Liver (tissue), 9 donors: Measurements from ENCODE around the gene ST3GAL2. TPM values are rescaled to one million over a fixed set of nuclear protein-coding genes. Genes with fewer than 3 reads are reported as not detected.
A peak's percentile ranks its signal among the peaks of the same experiment; 100 is the strongest.
"Not testable (repeated sequence)": the region's sequence is repeated elsewhere in the genome, so short reads cannot be mapped to it uniquely, and the experiment has no call there.

ENCODE experiments used
- DNase-seq: peaks from one replicate; pipeline ENCODE4 v3.0.0-alpha.2; 2017; ENCODE audit warnings: low spot score
- H3K27ac ChIP-seq, 2 donors: one replicate each; pipeline ENCODE4 v1.7.0; 2013; ENCODE audit warnings: inconsistent platforms in 2 of 2, low read length in 2 of 2, control low read depth in 1 of 2, low read depth in 1 of 2, mild to moderate bottlenecking in 1 of 2
- H3K27me3 ChIP-seq, 4 donors: one replicate each; pipeline versions ENCODE4 v1.6.1 to v1.7.0; 2013; ENCODE audit warnings: low read length in 3 of 4, inconsistent platforms in 1 of 4, mild to moderate bottlenecking in 1 of 4, moderate library complexity in 1 of 4; ENCODE audit not compliant: control insufficient read depth in 4 of 4, insufficient read depth in 4 of 4
- H3K36me3 ChIP-seq, 4 donors: one replicate each; pipeline versions ENCODE4 v1.6.1 to v1.7.0; 2013; ENCODE audit warnings: low read length in 3 of 4, mild to moderate bottlenecking in 3 of 4, low read depth in 1 of 4, moderate library complexity in 1 of 4; ENCODE audit not compliant: control insufficient read depth in 4 of 4, insufficient read depth in 3 of 4
- H3K4me1 ChIP-seq, 4 donors: one replicate each; pipeline versions ENCODE4 v1.6.1 to v1.7.0; 2013; ENCODE audit warnings: low read length in 3 of 4, mild to moderate bottlenecking in 3 of 4, moderate library complexity in 1 of 4; ENCODE audit not compliant: control insufficient read depth in 4 of 4, insufficient read depth in 4 of 4
- H3K4me3 ChIP-seq, 3 donors: one replicate each; pipeline versions ENCODE4 v1.6.1 to v1.7.0; 2013; ENCODE audit warnings: low read length in 3 of 3, control low read depth in 1 of 3, low read depth in 1 of 3, mild to moderate bottlenecking in 1 of 3
- H3K9ac ChIP-seq, 2 donors: one replicate each; pipeline ENCODE4 v1.7.0; 2013; ENCODE audit warnings: low read length in 2 of 2, mild to moderate bottlenecking in 2 of 2, moderate library complexity in 2 of 2, control low read depth in 1 of 2, low read depth in 1 of 2
- H3K9me3 ChIP-seq, 4 donors: one replicate each; pipeline versions ENCODE4 v1.6.1 to v1.7.0; 2013; ENCODE audit warnings: low read length in 3 of 4; ENCODE audit not compliant: control insufficient read depth in 4 of 4
- ATF3 ChIP-seq: IDR thresholded peaks from 2 replicates; pipeline ENCODE4 v1.6.1; 2016; ENCODE audit warnings: antibody characterized with exemption
- CTCF ChIP-seq: fragments of 150-350 bp; IDR thresholded peaks from 2 replicates; pipeline ENCODE4 v1.5.1; 2017; ENCODE audit warnings: improper control_type of control experiment, low read depth, low read length; ENCODE audit not compliant: missing input control
- EGR1 ChIP-seq, 2 donors: IDR thresholded peaks; 2 replicates each; pipeline ENCODE4 v1.6.1; 2016 to 2018; ENCODE audit warnings: antibody characterized with exemption in 2 of 2, low read depth in 2 of 2
- FOXA1 ChIP-seq: IDR thresholded peaks from 2 replicates; pipeline ENCODE4 v1.6.1; 2016; ENCODE audit warnings: antibody characterized with exemption
- GABPA ChIP-seq, 2 donors: IDR thresholded peaks in 1 of 2; conservative IDR thresholded peaks in 1 of 2; 2 replicates each; pipeline ENCODE4 v1.6.1; 2016; ENCODE audit warnings: antibody characterized with exemption in 2 of 2, mild to moderate bottlenecking in 1 of 2, moderate library complexity in 1 of 2
- HNF4A ChIP-seq, 2 donors: conservative IDR thresholded peaks; 2 replicates each; pipeline ENCODE4 v1.6.1; 2016; ENCODE audit warnings: antibody characterized with exemption in 2 of 2, mild to moderate bottlenecking in 2 of 2
- HNF4G ChIP-seq: IDR thresholded peaks from 2 replicates; pipeline ENCODE4 v1.6.1; 2016; ENCODE audit warnings: antibody characterized with exemption
- JUND ChIP-seq, 2 donors: IDR thresholded peaks; 2 replicates each; pipeline ENCODE4 v1.6.1; 2016; ENCODE audit warnings: antibody characterized with exemption in 2 of 2
- NR2F2 ChIP-seq: IDR thresholded peaks from 2 replicates; pipeline ENCODE4 v1.6.1; 2016; ENCODE audit warnings: antibody characterized with exemption
- RAD21 ChIP-seq, 2 donors: IDR thresholded peaks; 2 replicates each; pipeline ENCODE4 v1.6.1; 2016; ENCODE audit warnings: antibody characterized with exemption in 2 of 2, mild to moderate bottlenecking in 2 of 2
- RXRA ChIP-seq, 2 donors: IDR thresholded peaks; 2 replicates each; pipeline ENCODE4 v1.6.1; 2017 to 2018; ENCODE audit warnings: antibody characterized with exemption in 2 of 2, mild to moderate bottlenecking in 1 of 2
- TAF1 ChIP-seq: conservative IDR thresholded peaks from 2 replicates; pipeline ENCODE4 v1.6.1; 2016; ENCODE audit warnings: antibody characterized with exemption, mild to moderate bottlenecking
- YY1 ChIP-seq: IDR thresholded peaks from 2 replicates; pipeline ENCODE4 v1.6.1; 2016; ENCODE audit warnings: antibody characterized with exemption, mild to moderate bottlenecking
- ZBTB33 ChIP-seq: IDR thresholded peaks from 2 replicates; pipeline ENCODE4 v1.6.1; 2016; ENCODE audit warnings: antibody characterized with exemption
- WGBS: extraction: QIAGEN DNeasy Blood & Tissue Kit; methylation state at CpG from one replicate; pipeline ENCODE4 v1.1.7; 2013; 5-methylcytosine and 5-hydroxymethylcytosine counted together
- polyA plus RNA-seq, 2 donors: library from polyadenylated mRNA; stranded (reverse) in 1 of 2; unstranded in 1 of 2; fragments of 200-250 nt in 1 of 2; fragments of >200 nt in 1 of 2; fragmentation: Nextera tagmentation in 1 of 2; extraction: Ambion mirVana in 1 of 2; gene quantifications; one replicate each; pipeline versions ENCODE4 v1.2.1 to v1.2.3, GENCODE V29; 2013 to 2015
- total RNA-seq, 2 donors: library from RNA; depleted of rRNA; stranded (reverse); fragments of >200 nt; gene quantifications; one replicate each; pipeline ENCODE4 v1.2.3, GENCODE V29; 2014
- donor health status: healthy.
- donor health status: healthy.
- donor health status: healthy.
- donor health status: healthy.
- donor health status: healthy.

The ST3GAL2 gene
- total and polyA plus RNA-seq, 4 donors, result 3.9 to 53.1 (median 12.9) TPM

- Histone ChIP-seq H3K36me3 (no peaks in the 10 kb centered on the region), H3K9me3 (no peaks in the 10 kb centered on the region), H3K4me3 (no peak overlapping the region), H3K27me3 (no peaks in the 10 kb centered on the region), H3K9ac (no peak overlapping the region), H3K4me1 (peaks cover 0 to 12% (median 8%) of the 10 kb centered on the region in 4 donors), H3K27ac (no peak overlapping the region)
- 86% methylated on average over 8 of the region's 8 CpGs for WGBS
- TF ChIP-seq ZBTB33, result no peak
- DNase-seq, result no peak
Observed at GRCh38 chr16:70412385-70412784, 26.5 kb downstream of the ST3GAL2 start.

- no peak overlapping the region for H3K4me3 ChIP-seq
- no peak overlapping the region for H3K27ac ChIP-seq
- no peaks in the 10 kb centered on the region for H3K27me3 ChIP-seq
- H3K9me3 ChIP-seq, result no peaks in the 10 kb centered on the region
- TF ChIP-seq ATF3, result peak; percentile 94
- peak; percentile 48 to 59 for TF ChIP-seq RXRA (IDR thresholded peaks at IDR 0.05)
- peak; percentile 53 for TF ChIP-seq YY1
- TF ChIP-seq ZBTB33, result no peak
- no peak for TF ChIP-seq HNF4G
- TF ChIP-seq RAD21 (IDR thresholded peaks at IDR 0.05), result peak in 1 of 2 donors; percentile 61
- TF ChIP-seq HNF4A (conservative IDR thresholded peaks at IDR 0.05), result peak; percentile 30 to 60
- H3K4me1 ChIP-seq, result peaks cover 0 to 10% (median 8%) of the 10 kb centered on the region in 4 donors
- no peak overlapping the region for H3K9ac ChIP-seq
- WGBS, result 41% methylated on average over 6 of the region's 6 CpGs
- DNase-seq, result no peak
- no peaks in the 10 kb centered on the region for H3K36me3 ChIP-seq
Observed at GRCh38 chr16:70410734-70411133, 28.2 kb downstream of the ST3GAL2 start.

GRCh38 chr16:70407811-70408274, 31.1 kb downstream of the ST3GAL2 start:
- DNase-seq, result no peak
- Histone ChIP-seq H3K4me1 (peaks cover 0 to 12% (median 9%) of the 10 kb centered on the region in 4 donors), H3K4me3 (no peak overlapping the region), H3K36me3 (no peaks in the 10 kb centered on the region), H3K27me3 (no peaks in the 10 kb centered on the region), H3K27ac (no peak overlapping the region), H3K9me3 (no peaks in the 10 kb centered on the region), H3K9ac (no peak overlapping the region)
- WGBS, result 89% methylated on average over 10 of the region's 10 CpGs
- TF ChIP-seq JUND (IDR thresholded peaks at IDR 0.05) (no peak), EGR1 (IDR thresholded peaks at IDR 0.05; ENCODE audit: low read depth in 2 of 2) (no peak), YY1 (no peak), FOXA1 (no peak), NR2F2 (no peak), TAF1 (no peak), CTCF (no peak), GABPA (IDR thresholded peaks at IDR 0.05 in 1 of 2, conservative IDR thresholded peaks at IDR 0.05 in 1 of 2) (no peak)

GRCh38 chr16:70406104-70406503, 32.8 kb downstream of the ST3GAL2 start:
- not testable (repeated sequence) for DNase-seq, H3K9ac ChIP-seq, H3K36me3 ChIP-seq, H3K27ac ChIP-seq, H3K4me3 ChIP-seq, H3K9me3 ChIP-seq, H3K27me3 ChIP-seq
- H3K4me1 ChIP-seq, result peaks cover 0 to 12% (median 8%) of the 10 kb centered on the region in 4 donors
- WGBS, result 88% methylated on average over 5 of the region's 5 CpGs
